Panc1 (cell line): ENCODE results near the gene FABP1. TPM values are rescaled to one million over a fixed set of nuclear protein-coding genes. Genes with fewer than 3 reads are reported as not detected.

Experiments used
- ATAC-seq: fragments of 200-7000 bp; cut with Tn5 transposase; 2 replicates; pipeline ENCODE4 v1.9.1; 2020; ENCODE audit warnings: mild to moderate bottlenecking, moderate library complexity
- BruUV-seq: library from RNA; stranded (reverse); fragments of 400-500 nt; replicated peaks from 2 replicates; lab custom pipeline; 2021; lab: Mats Ljungman, UMichigan
- CTCF ChIA-PET: fragments of 300-600 bp; sonication (Branson Sonifier 250); formaldehyde crosslinking; loops from one replicate; lab custom pipeline; 2022; ENCODE audit warnings: antibody characterized with exemption; lab: Charles Lee
- POLR2A ChIA-PET: fragments of 300-600 bp; sonication (Branson Sonifier 250); formaldehyde crosslinking; loops from one replicate; lab custom pipeline; 2022; ENCODE audit warnings: antibody characterized with exemption; lab: Charles Lee
- DNase-seq: peaks from one replicate; pipeline ENCODE4 v3.0.0-alpha.2; 2010; ENCODE audit warnings: low read depth, low spot score
- H3K27ac ChIP-seq: 2 replicates; pipeline ENCODE4 v1.5.1; 2011; ENCODE audit warnings: mild to moderate bottlenecking, low read length, inconsistent platforms
- H3K27me3 ChIP-seq: fragments of 200-500 bp; sonication (Bioruptor generic); 2 replicates; pipeline ENCODE4 v1.6.0; 2014; ENCODE audit warnings: low read length, inconsistent platforms; ENCODE audit not compliant: control insufficient read depth, insufficient read depth
- H3K36me3 ChIP-seq: fragments of 200-500 bp; sonication (Bioruptor generic); 2 replicates; pipeline ENCODE4 v1.5.1; 2014; ENCODE audit warnings: inconsistent platforms, mild to moderate bottlenecking, low read length, moderate library complexity; ENCODE audit not compliant: control insufficient read depth, insufficient read depth
- H3K4me1 ChIP-seq: 2 replicates; pipeline ENCODE4 v1.5.1; 2011; ENCODE audit warnings: inconsistent platforms, mild to moderate bottlenecking, low read length, moderate library complexity; ENCODE audit not compliant: control insufficient read depth, insufficient read depth
- H3K4me3 ChIP-seq, 2 experiments: 2 replicates each; pipeline ENCODE4 v1.5.1; 2011 to 2012; ENCODE audit warnings: low read depth in 2 of 2, low read length in 2 of 2, mild to moderate bottlenecking in 2 of 2, inconsistent platforms in 1 of 2, moderate library complexity in 1 of 2
- H3K9me3 ChIP-seq: fragments of 200-500 bp; sonication (Bioruptor generic); 2 replicates; pipeline ENCODE4 v1.5.1; 2014; ENCODE audit warnings: low read depth, mild to moderate bottlenecking, inconsistent platforms, low read length, moderate library complexity; ENCODE audit not compliant: control insufficient read depth, insufficient read depth
- POLR2AphosphoS5 ChIP-seq: IDR thresholded peaks from 2 replicates; pipeline ENCODE4 v1.6.1; 2012; ENCODE audit warnings: mild to moderate bottlenecking, low read depth, low read length, moderate library complexity
- SIN3A ChIP-seq: IDR thresholded peaks from 2 replicates; pipeline ENCODE4 v1.6.1; 2012; ENCODE audit warnings: low read depth, mild to moderate bottlenecking, low read length, moderate library complexity, borderline replicate concordance; ENCODE audit not compliant: insufficient read depth
- TCF7L2 ChIP-seq: IDR thresholded peaks from 2 replicates; pipeline ENCODE4 v1.6.1; 2011; ENCODE audit warnings: mild to moderate bottlenecking, low read depth, low read length, inconsistent platforms
- in situ Hi-C: cut with HindIII; loops from 2 replicates; pipeline ENCODE4 v1.10.0; 2016; ENCODE audit warnings: low sequenced_read_pairs, low pct_unique_long_range_greater_than_20kb
- intact Hi-C: fragments of 100-400 bp; cut with micrococcal nuclease; formaldehyde crosslinking; loops from one replicate; pipeline ENCODE4 v1.10.0; 2022; ENCODE audit not compliant: unreplicated experiment
- total RNA-seq: library from RNA; stranded (reverse); gene quantifications from one replicate; pipeline ENCODE4 v1.2.1, GENCODE V29; 2021; ENCODE audit not compliant: unreplicated experiment
- TF ChIP-seq, protein P1 (sequence below), 2 experiments: IDR thresholded peaks; 2 replicates each; pipeline ENCODE4 v1.6.1; 2011 to 2012; ENCODE audit warnings: low read depth in 2 of 2, control low read depth in 1 of 2, low read length in 1 of 2, mild to moderate bottlenecking in 1 of 2, moderate library complexity in 1 of 2; ENCODE audit not compliant: insufficient read depth in 1 of 2
- TF ChIP-seq, protein P2 (sequence below): fragments of 450-650 bp; IDR thresholded peaks from 2 replicates; pipeline ENCODE4 v1.5.1; 2017; ENCODE audit warnings: mild to moderate bottlenecking

The FABP1 gene
- total RNA-seq, 1 experiment from 2014 or later, result 0.36 TPM

DNA sequence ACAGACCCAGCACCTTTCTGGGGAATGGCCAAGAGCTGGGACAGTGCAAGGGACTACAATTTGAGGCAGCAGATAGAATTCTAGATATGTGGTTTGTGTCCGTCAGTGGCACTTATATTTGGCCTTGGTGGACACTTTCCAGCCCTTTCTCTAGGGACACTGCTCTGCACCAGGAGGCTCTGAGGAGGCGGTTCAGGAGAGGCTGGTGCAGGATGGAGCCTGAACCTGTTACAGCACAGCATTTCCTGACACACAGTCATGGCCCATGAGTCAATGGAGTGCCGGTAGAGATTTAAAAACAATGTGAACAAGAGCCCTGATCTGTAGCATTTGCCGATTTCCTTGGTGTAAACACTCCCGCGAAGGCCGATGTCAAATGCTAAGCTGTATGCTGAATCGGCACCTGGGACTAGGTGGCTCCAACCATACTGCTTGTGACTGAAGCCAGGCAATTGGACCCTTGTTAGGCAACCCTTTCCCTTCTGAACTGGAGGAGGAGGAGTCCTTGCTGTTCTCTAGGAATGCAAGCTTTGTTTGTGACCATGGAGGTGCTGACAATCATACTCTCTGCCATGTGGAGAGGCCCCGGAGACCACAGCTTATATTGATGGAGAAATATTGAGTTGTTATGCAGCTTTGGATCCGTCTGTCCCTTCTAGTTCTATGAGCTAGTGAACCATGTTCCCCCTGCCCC lies 11.9 kb downstream of the FABP1 start:
- no TSS peak for BruUV-seq
- CTCF ChIA-PET, result no interaction called here
- in situ Hi-C loops (no loop called here), intact Hi-C loops (no loop called here)
- H3K4me3 ChIP-seq, result no peak overlapping the region
- DNase-seq (no peak), ATAC-seq (no peak)
- peaks cover 14% of the 10 kb centered on the region for H3K27me3 ChIP-seq
- no peak overlapping the region for H3K27ac ChIP-seq
- H3K36me3 ChIP-seq, result no peaks in the 10 kb centered on the region
- TF ChIP-seq POLR2AphosphoS5 (no peak), SIN3A (no peak)
- TF ChIP-seq, protein P1, sequence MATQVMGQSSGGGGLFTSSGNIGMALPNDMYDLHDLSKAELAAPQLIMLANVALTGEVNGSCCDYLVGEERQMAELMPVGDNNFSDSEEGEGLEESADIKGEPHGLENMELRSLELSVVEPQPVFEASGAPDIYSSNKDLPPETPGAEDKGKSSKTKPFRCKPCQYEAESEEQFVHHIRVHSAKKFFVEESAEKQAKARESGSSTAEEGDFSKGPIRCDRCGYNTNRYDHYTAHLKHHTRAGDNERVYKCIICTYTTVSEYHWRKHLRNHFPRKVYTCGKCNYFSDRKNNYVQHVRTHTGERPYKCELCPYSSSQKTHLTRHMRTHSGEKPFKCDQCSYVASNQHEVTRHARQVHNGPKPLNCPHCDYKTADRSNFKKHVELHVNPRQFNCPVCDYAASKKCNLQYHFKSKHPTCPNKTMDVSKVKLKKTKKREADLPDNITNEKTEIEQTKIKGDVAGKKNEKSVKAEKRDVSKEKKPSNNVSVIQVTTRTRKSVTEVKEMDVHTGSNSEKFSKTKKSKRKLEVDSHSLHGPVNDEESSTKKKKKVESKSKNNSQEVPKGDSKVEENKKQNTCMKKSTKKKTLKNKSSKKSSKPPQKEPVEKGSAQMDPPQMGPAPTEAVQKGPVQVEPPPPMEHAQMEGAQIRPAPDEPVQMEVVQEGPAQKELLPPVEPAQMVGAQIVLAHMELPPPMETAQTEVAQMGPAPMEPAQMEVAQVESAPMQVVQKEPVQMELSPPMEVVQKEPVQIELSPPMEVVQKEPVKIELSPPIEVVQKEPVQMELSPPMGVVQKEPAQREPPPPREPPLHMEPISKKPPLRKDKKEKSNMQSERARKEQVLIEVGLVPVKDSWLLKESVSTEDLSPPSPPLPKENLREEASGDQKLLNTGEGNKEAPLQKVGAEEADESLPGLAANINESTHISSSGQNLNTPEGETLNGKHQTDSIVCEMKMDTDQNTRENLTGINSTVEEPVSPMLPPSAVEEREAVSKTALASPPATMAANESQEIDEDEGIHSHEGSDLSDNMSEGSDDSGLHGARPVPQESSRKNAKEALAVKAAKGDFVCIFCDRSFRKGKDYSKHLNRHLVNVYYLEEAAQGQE (IDR thresholded peaks at IDR 0.05; ENCODE audit: insufficient read depth in 1 of 2, low read depth in 2 of 2, low read length in 1 of 2), result no peak
- no peaks in the 10 kb centered on the region for H3K4me1 ChIP-seq
- no peaks in the 10 kb centered on the region for H3K9me3 ChIP-seq
- POLR2A ChIA-PET, result interaction anchor here (0.6 kb wide), 1 partner anchor 352 kb away, joined by 3 read pairs; no protein-coding TSS in a partner anchor

DNA sequence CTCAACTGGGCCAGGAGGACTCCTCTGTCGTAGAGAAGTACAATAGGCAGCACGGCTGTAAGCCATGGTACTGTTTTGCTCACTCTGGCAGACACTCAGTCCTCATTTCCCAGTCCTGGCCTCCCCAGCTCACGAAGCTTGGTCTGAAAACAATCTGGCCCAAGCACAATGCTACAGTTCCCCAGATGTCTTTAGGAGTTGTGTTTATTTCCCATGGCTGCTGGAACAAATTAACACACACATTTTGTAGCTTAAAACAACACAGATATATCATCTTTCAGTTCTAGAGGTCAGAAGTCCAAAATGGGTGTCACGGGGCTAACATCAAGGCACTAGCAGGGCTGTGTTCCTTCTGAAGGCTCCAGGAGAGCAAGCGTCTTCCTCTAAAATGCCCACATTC lies 13.0 kb downstream of the FABP1 start:
- TF ChIP-seq POLR2AphosphoS5 (no peak), TCF7L2 (no peak), SIN3A (no peak)
- TF ChIP-seq, protein P1 (IDR thresholded peaks at IDR 0.05; ENCODE audit: insufficient read depth in 1 of 2, low read depth in 2 of 2, low read length in 1 of 2), result no peak
- TF ChIP-seq, protein P2, sequence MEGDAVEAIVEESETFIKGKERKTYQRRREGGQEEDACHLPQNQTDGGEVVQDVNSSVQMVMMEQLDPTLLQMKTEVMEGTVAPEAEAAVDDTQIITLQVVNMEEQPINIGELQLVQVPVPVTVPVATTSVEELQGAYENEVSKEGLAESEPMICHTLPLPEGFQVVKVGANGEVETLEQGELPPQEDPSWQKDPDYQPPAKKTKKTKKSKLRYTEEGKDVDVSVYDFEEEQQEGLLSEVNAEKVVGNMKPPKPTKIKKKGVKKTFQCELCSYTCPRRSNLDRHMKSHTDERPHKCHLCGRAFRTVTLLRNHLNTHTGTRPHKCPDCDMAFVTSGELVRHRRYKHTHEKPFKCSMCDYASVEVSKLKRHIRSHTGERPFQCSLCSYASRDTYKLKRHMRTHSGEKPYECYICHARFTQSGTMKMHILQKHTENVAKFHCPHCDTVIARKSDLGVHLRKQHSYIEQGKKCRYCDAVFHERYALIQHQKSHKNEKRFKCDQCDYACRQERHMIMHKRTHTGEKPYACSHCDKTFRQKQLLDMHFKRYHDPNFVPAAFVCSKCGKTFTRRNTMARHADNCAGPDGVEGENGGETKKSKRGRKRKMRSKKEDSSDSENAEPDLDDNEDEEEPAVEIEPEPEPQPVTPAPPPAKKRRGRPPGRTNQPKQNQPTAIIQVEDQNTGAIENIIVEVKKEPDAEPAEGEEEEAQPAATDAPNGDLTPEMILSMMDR, result no peak
- no peak for DNase-seq
- intact Hi-C loops, result no loop called here
- no peak overlapping the region for H3K4me3 ChIP-seq
- BruUV-seq, result no TSS peak
- no peaks in the 10 kb centered on the region for H3K9me3 ChIP-seq
- no peak for ATAC-seq
- peaks cover 14% of the 10 kb centered on the region for H3K27me3 ChIP-seq
- H3K27ac ChIP-seq, result no peak overlapping the region
- POLR2A ChIA-PET, result no interaction called here
- H3K36me3 ChIP-seq, result no peaks in the 10 kb centered on the region
- CTCF ChIA-PET, result no interaction called here
- no peaks in the 10 kb centered on the region for H3K4me1 ChIP-seq
- in situ Hi-C loops, result no loop called here
